Trophoblast cell (in vitro differentiated cells and primary cell): Measurements from ENCODE around the gene MACROD2.

Experiments
- DNase-seq, 2 donors: peaks; one replicate each; pipeline ENCODE4 v3.0.0-alpha.2; 2016
- H2AFZ ChIP-seq: 2 replicates; pipeline ENCODE4 v1.6.1; 2013; ENCODE audit warnings: low read length, moderate library complexity, mild to moderate bottlenecking; ENCODE audit not compliant: insufficient read depth, poor library complexity
- H2AK5ac ChIP-seq: 2 replicates; pipeline ENCODE4 v1.6.1; 2013; ENCODE audit warnings: mild to moderate bottlenecking, low read length
- H2BK120ac ChIP-seq: 2 replicates; pipeline ENCODE4 v1.6.1; 2013; ENCODE audit warnings: low read length, mild to moderate bottlenecking, moderate library complexity; ENCODE audit not compliant: insufficient read depth, poor library complexity
- H2BK12ac ChIP-seq: 2 replicates; pipeline ENCODE4 v1.6.1; 2013; ENCODE audit warnings: mild to moderate bottlenecking, low read length, moderate library complexity
- H2BK5ac ChIP-seq: 2 replicates; pipeline ENCODE4 v1.6.1; 2013; ENCODE audit warnings: low read length, low read depth, moderate library complexity, mild to moderate bottlenecking; ENCODE audit not compliant: poor library complexity
- H3K14ac ChIP-seq: 2 replicates; pipeline ENCODE4 v1.6.1; 2013; ENCODE audit warnings: mild to moderate bottlenecking, low read length
- H3K18ac ChIP-seq: 2 replicates; pipeline ENCODE4 v1.6.1; 2013; ENCODE audit warnings: mild to moderate bottlenecking, low read length
- H3K23ac ChIP-seq: 2 replicates; pipeline ENCODE4 v1.6.1; 2013; ENCODE audit warnings: low read length
- H3K27ac ChIP-seq: 2 replicates; pipeline ENCODE4 v1.5.1; 2013; ENCODE audit warnings: low read depth, mild to moderate bottlenecking, inconsistent platforms, low read length, moderate library complexity
- H3K27me3 ChIP-seq: 2 replicates; pipeline ENCODE4 v1.6.1; 2013; ENCODE audit warnings: inconsistent platforms, mild to moderate bottlenecking, low read length, moderate library complexity; ENCODE audit not compliant: insufficient read depth
- H3K36me3 ChIP-seq, 2 experiments: 1 replicate in 1 of 2; 2 replicates in 1 of 2; pipeline ENCODE4 v1.6.1; 2013; ENCODE audit warnings: low read length in 2 of 2, mild to moderate bottlenecking in 2 of 2, moderate library complexity in 1 of 2; ENCODE audit not compliant: insufficient read depth in 2 of 2, control insufficient read depth in 1 of 2
- H3K4ac ChIP-seq: 2 replicates; pipeline ENCODE4 v1.6.1; 2013; ENCODE audit warnings: low read depth, mild to moderate bottlenecking, low read length, moderate library complexity
- H3K4me1 ChIP-seq, 2 experiments: 1 replicate in 1 of 2; 2 replicates in 1 of 2; pipeline ENCODE4 v1.6.1; 2013; ENCODE audit warnings: low read length in 2 of 2, mild to moderate bottlenecking in 2 of 2, moderate library complexity in 1 of 2; ENCODE audit not compliant: insufficient read depth in 2 of 2, control insufficient read depth in 1 of 2
- H3K4me2 ChIP-seq: 2 replicates; pipeline ENCODE4 v1.6.1; 2013; ENCODE audit warnings: inconsistent platforms, mild to moderate bottlenecking, low read length, moderate library complexity
- H3K4me3 ChIP-seq: 2 replicates; pipeline ENCODE4 v1.5.1; 2013; ENCODE audit warnings: mild to moderate bottlenecking, low read depth, low read length, inconsistent platforms
- H3K79me1 ChIP-seq: one replicate; pipeline ENCODE4 v1.6.1; 2013; ENCODE audit warnings: low read length
- H3K79me2 ChIP-seq: 2 replicates; pipeline ENCODE4 v1.6.1; 2013; ENCODE audit warnings: low read length, mild to moderate bottlenecking; ENCODE audit not compliant: control insufficient read depth, insufficient read depth, poor library complexity
- H3K9ac ChIP-seq: 2 replicates; pipeline ENCODE4 v1.6.1; 2013; ENCODE audit warnings: mild to moderate bottlenecking, low read length
- H3K9me3 ChIP-seq: 2 replicates; pipeline ENCODE4 v1.6.1; 2013; ENCODE audit warnings: low read depth, mild to moderate bottlenecking, control low read depth, inconsistent platforms, low read length; ENCODE audit not compliant: insufficient read depth
- H4K12ac ChIP-seq: 2 replicates; pipeline ENCODE4 v1.6.1; 2013; ENCODE audit warnings: low read depth, mild to moderate bottlenecking, low read length, moderate library complexity
- H4K8ac ChIP-seq: 2 replicates; pipeline ENCODE4 v1.6.1; 2013; ENCODE audit warnings: low read depth, mild to moderate bottlenecking, low read length, moderate library complexity
- H4K91ac ChIP-seq: one replicate; pipeline ENCODE4 v1.6.1; 2013; ENCODE audit warnings: low read depth, mild to moderate bottlenecking, low read length, moderate library complexity
- WGBS: extraction: QIAGEN DNeasy Blood & Tissue Kit; methylation state at CpG from one replicate; pipeline ENCODE4 v1.1.7; 2013; ENCODE audit warnings: missing lambda C conversion rate; ENCODE audit not compliant: insufficient read length, insufficient coverage; ENCODE audit errors: extremely low coverage; 5-methylcytosine and 5-hydroxymethylcytosine counted together

MACROD2 gene

GRCh38 chr20:15705975-15706374 is 1710.7 kb downstream of the MACROD2 start:
- H3K4me1 ChIP-seq = no peaks in the 10 kb centered on the region
- no peak overlapping the region for H3K4me3 ChIP-seq
- H2BK12ac ChIP-seq = no peak overlapping the region
- H3K79me1 ChIP-seq = no peaks in the 10 kb centered on the region
- no peaks in the 10 kb centered on the region for H3K27me3 ChIP-seq
- H3K79me2 ChIP-seq = no peaks in the 10 kb centered on the region
- H3K14ac ChIP-seq = no peak overlapping the region
- H4K91ac ChIP-seq = no peak overlapping the region
- no peak overlapping the region for H3K9ac ChIP-seq
- no peak overlapping the region for H3K18ac ChIP-seq
- no peak overlapping the region for H3K23ac ChIP-seq
- H3K9me3 ChIP-seq = no peaks in the 10 kb centered on the region
- H4K8ac ChIP-seq = no peak overlapping the region
- H2AFZ ChIP-seq = no peak overlapping the region
- H2AK5ac ChIP-seq = no peak overlapping the region
- H3K4ac ChIP-seq = no peak overlapping the region
- H2BK120ac ChIP-seq = no peak overlapping the region
- H4K12ac ChIP-seq = no peak overlapping the region
- no peak overlapping the region for H3K4me2 ChIP-seq
- DNase-seq = no peak
- no peak overlapping the region for H2BK5ac ChIP-seq
- H3K36me3 ChIP-seq = no peaks in the 10 kb centered on the region
- no peak overlapping the region for H3K27ac ChIP-seq
- WGBS = no CpG with 5 or more reads among the region's 3 CpGs

- Histone ChIP-seq H3K9ac (no peak overlapping the region), H3K23ac (no peak overlapping the region), H3K79me2 (no peaks in the 10 kb centered on the region), H2BK12ac (no peak overlapping the region), H2BK120ac (no peak overlapping the region), H3K79me1 (no peaks in the 10 kb centered on the region), H3K4ac (no peak overlapping the region), H4K8ac (no peak overlapping the region), H3K27me3 (no peaks in the 10 kb centered on the region), H2BK5ac (no peak overlapping the region), H3K18ac (no peak overlapping the region), H3K36me3 (no peaks in the 10 kb centered on the region), H3K4me1 (no peaks in the 10 kb centered on the region), H2AFZ (no peak overlapping the region), H3K14ac (no peak overlapping the region), H3K4me2 (no peak overlapping the region), H3K27ac (no peak overlapping the region), H3K4me3 (no peak overlapping the region), H4K12ac (no peak overlapping the region), H4K91ac (no peak overlapping the region), H2AK5ac (no peak overlapping the region), H3K9me3 (no peaks in the 10 kb centered on the region)
- no peak for DNase-seq
Observed at GRCh38 chr20:15706719-15707118, 1711.4 kb downstream of the MACROD2 start.

- no CpG with 5 or more reads among the region's 9 CpGs for WGBS
- H3K36me3 ChIP-seq = no peaks in the 10 kb centered on the region
- H3K4me2 ChIP-seq = no peak overlapping the region
- H3K27ac ChIP-seq = no peak overlapping the region
- H4K12ac ChIP-seq = no peak overlapping the region
- H4K91ac ChIP-seq = no peak overlapping the region
- no peaks in the 10 kb centered on the region for H3K27me3 ChIP-seq
- H3K23ac ChIP-seq = no peak overlapping the region
- no peak overlapping the region for H2BK120ac ChIP-seq
- no peak overlapping the region for H2BK12ac ChIP-seq
- H2AFZ ChIP-seq = no peak overlapping the region
- no peak overlapping the region for H2AK5ac ChIP-seq
- no peaks in the 10 kb centered on the region for H3K4me1 ChIP-seq
- H3K79me1 ChIP-seq = no peaks in the 10 kb centered on the region
- H3K4ac ChIP-seq = no peak overlapping the region
- no peaks in the 10 kb centered on the region for H3K9me3 ChIP-seq
- H3K18ac ChIP-seq = no peak overlapping the region
- no peak overlapping the region for H3K14ac ChIP-seq
- no peak overlapping the region for H4K8ac ChIP-seq
- H3K4me3 ChIP-seq = no peak overlapping the region
- DNase-seq = peak; percentile 52 to 80
- no peak overlapping the region for H2BK5ac ChIP-seq
- H3K9ac ChIP-seq = no peak overlapping the region
- no peaks in the 10 kb centered on the region for H3K79me2 ChIP-seq
Observed at GRCh38 chr20:15708984-15709598, 1713.8 kb downstream of the MACROD2 start.

- Histone ChIP-seq H3K23ac (no peak overlapping the region), H2BK5ac (no peak overlapping the region), H3K79me2 (no peaks in the 10 kb centered on the region), H3K27me3 (no peaks in the 10 kb centered on the region), H4K91ac (no peak overlapping the region), H2BK12ac (no peak overlapping the region), H3K4me3 (no peak overlapping the region), H3K4me1 (no peaks in the 10 kb centered on the region), H3K14ac (no peak overlapping the region), H3K79me1 (no peaks in the 10 kb centered on the region), H3K4me2 (no peak overlapping the region), H3K36me3 (no peaks in the 10 kb centered on the region), H3K18ac (no peak overlapping the region), H3K9ac (no peak overlapping the region), H3K9me3 (no peaks in the 10 kb centered on the region), H4K12ac (no peak overlapping the region), H4K8ac (no peak overlapping the region), H3K4ac (no peak overlapping the region), H2BK120ac (no peak overlapping the region), H3K27ac (no peak overlapping the region), H2AFZ (no peak overlapping the region), H2AK5ac (no peak overlapping the region)
- WGBS = no CpG with 5 or more reads among the region's 5 CpGs
- no peak for DNase-seq
Observed at GRCh38 chr20:15710636-15711035, 1715.3 kb downstream of the MACROD2 start.
